Anterior cingulate cortex (tissue), 58 donors: ENCODE data around the gene NUP62.
A peak's percentile ranks its signal among the peaks of the same experiment; 100 is the strongest.

Experiments
- DNase-seq, 58 donors: peaks; one replicate each; lab custom pipeline; 2025; lab: John Stamatoyannopoulos, UW

Gene NUP62

GRCh38 chr19:49858088-49858985 is 71.0 kb downstream of the NUP62 start:
- peak in 38 of 58 donors; percentile 13 to 62 (median 35) for DNase-seq

- DNase-seq = no peak
These were observed 71.5 kb downstream of the NUP62 start for GRCh38 chr19:49857838-49858087.

- DNase-seq = no peak
These were observed 72.1 kb downstream of the NUP62 start for GRCh38 chr19:49857061-49857837.
